Astrocyte (in vitro differentiated cells and primary cell): ENCODE data around the gene RFTN2. TPM values are rescaled to one million over a fixed set of nuclear protein-coding genes. Genes with fewer than 3 reads are reported as not detected.
"Not testable (repeated sequence)": the region's sequence is repeated elsewhere in the genome, so short reads cannot be mapped to it uniquely, and the experiment has no call there.

Source experiments
- DNase-seq: peaks from one replicate; pipeline ENCODE4 v3.0.0-alpha.2; 2010; ENCODE audit warnings: low read depth
- FAIRE-seq: peaks from 2 replicates; lab custom pipeline; 2011; peaks lifted over from hg19 to GRCh38; lab: Jason Lieb, UNC
- H2AFZ ChIP-seq: 2 replicates; pipeline ENCODE4 v1.6.0; 2012; ENCODE audit warnings: low read depth, low read length, inconsistent platforms
- H3K27ac ChIP-seq: 2 replicates; pipeline ENCODE4 v1.5.1; 2011; ENCODE audit warnings: low read depth, low read length, inconsistent platforms
- H3K27me3 ChIP-seq: 2 replicates; pipeline ENCODE4 v1.6.0; 2011; ENCODE audit warnings: low read length, inconsistent platforms; ENCODE audit not compliant: insufficient read depth
- H3K36me3 ChIP-seq: 2 replicates; pipeline ENCODE4 v1.5.1; 2011; ENCODE audit warnings: low read length, inconsistent platforms; ENCODE audit not compliant: insufficient read depth
- H3K4me1 ChIP-seq: 2 replicates; pipeline ENCODE4 v1.5.1; 2011; ENCODE audit warnings: low read length, inconsistent platforms; ENCODE audit not compliant: insufficient read depth
- H3K4me2 ChIP-seq: 2 replicates; pipeline ENCODE4 v1.6.0; 2012; ENCODE audit warnings: low read length, inconsistent platforms
- H3K4me3 ChIP-seq: 2 replicates; pipeline ENCODE4 v1.5.1; 2011; ENCODE audit warnings: low read depth, mild to moderate bottlenecking, low read length, inconsistent platforms; ENCODE audit not compliant: insufficient read depth
- H3K79me2 ChIP-seq: 2 replicates; pipeline ENCODE4 v1.6.0; 2012; ENCODE audit warnings: mild to moderate bottlenecking, low read length, inconsistent platforms; ENCODE audit not compliant: insufficient read depth
- H3K9ac ChIP-seq: 2 replicates; pipeline ENCODE4 v1.6.0; 2012; ENCODE audit warnings: mild to moderate bottlenecking, low read length, inconsistent platforms
- H3K9me3 ChIP-seq: 2 replicates; pipeline ENCODE4 v1.5.1; 2012; ENCODE audit warnings: low read depth, mild to moderate bottlenecking, low read length, inconsistent platforms; ENCODE audit not compliant: insufficient read depth
- H4K20me1 ChIP-seq: 2 replicates; pipeline ENCODE4 v1.6.0; 2012; ENCODE audit warnings: low read length, inconsistent platforms; ENCODE audit not compliant: insufficient read depth
- H3K27ac Mint-ChIP-seq: one replicate; pipeline ENCODE4 v1.8.0; 2021; ENCODE audit warnings: mild to moderate bottlenecking, mixed read lengths; ENCODE audit not compliant: unreplicated experiment
- H3K27me3 Mint-ChIP-seq: one replicate; pipeline ENCODE4 v1.8.0; 2021; ENCODE audit warnings: low read depth, mixed read lengths; ENCODE audit not compliant: unreplicated experiment
- H3K36me3 Mint-ChIP-seq: one replicate; pipeline ENCODE4 v1.8.0; 2021; ENCODE audit warnings: low read depth, mixed read lengths; ENCODE audit not compliant: unreplicated experiment
- H3K4me1 Mint-ChIP-seq: one replicate; pipeline ENCODE4 v1.8.0; 2021; ENCODE audit warnings: low read depth, mixed read lengths; ENCODE audit not compliant: unreplicated experiment
- H3K4me3 Mint-ChIP-seq: one replicate; pipeline ENCODE4 v1.8.0; 2021; ENCODE audit warnings: mild to moderate bottlenecking, moderate library complexity, mixed read lengths; ENCODE audit not compliant: unreplicated experiment
- H3K9me3 Mint-ChIP-seq: one replicate; pipeline ENCODE4 v1.8.0; 2021; ENCODE audit warnings: mild to moderate bottlenecking, mixed read lengths; ENCODE audit not compliant: unreplicated experiment
- CTCF ChIP-seq: IDR thresholded peaks from 2 replicates; pipeline ENCODE4 v1.5.1; 2011; ENCODE audit warnings: low read depth, mild to moderate bottlenecking, inconsistent platforms, low read length, moderate library complexity; ENCODE audit not compliant: insufficient read depth
- EZH2 ChIP-seq: IDR thresholded peaks from 2 replicates; pipeline ENCODE4 v1.6.1; 2012; ENCODE audit warnings: mild to moderate bottlenecking, low read length, inconsistent platforms; ENCODE audit not compliant: insufficient read depth
- total RNA-seq: library from RNA; stranded (reverse); gene quantifications from 2 replicates; pipeline ENCODE4 v1.2.1, GENCODE V29; 2021

RFTN2 gene
- total RNA-seq, 1 donor from 2014 or later: 7.1 TPM

GRCh38 chr2:197641666-197642065, 33.7 kb downstream of the RFTN2 start:
- H3K9me3 Mint-ChIP-seq: peaks cover 2% of the 10 kb centered on the region
- peaks cover 14% of the 10 kb centered on the region for H3K36me3 Mint-ChIP-seq
- Histone ChIP-seq H3K4me1 (no peaks in the 10 kb centered on the region), H3K4me3 (no peak overlapping the region), H3K27me3 (no peaks in the 10 kb centered on the region), H3K4me2 (no peak overlapping the region), H3K9me3 (no peaks in the 10 kb centered on the region), H3K27ac (no peak overlapping the region), H3K9ac (no peak overlapping the region), H2AFZ (no peak overlapping the region), H3K36me3 (no peaks in the 10 kb centered on the region), H3K79me2 (no peaks in the 10 kb centered on the region), H4K20me1 (no peaks in the 10 kb centered on the region)
- FAIRE-seq: no peak
- H3K4me3 Mint-ChIP-seq: no peak overlapping the region
- TF ChIP-seq EZH2 (no peak), CTCF (no peak)
- H3K27me3 Mint-ChIP-seq: no peaks in the 10 kb centered on the region
- DNase-seq: no peak
- H3K4me1 Mint-ChIP-seq: no peaks in the 10 kb centered on the region
- H3K27ac Mint-ChIP-seq: no peak overlapping the region

- not testable (repeated sequence) for H3K27ac ChIP-seq, H3K27me3 ChIP-seq, H3K9me3 Mint-ChIP-seq, H3K4me3 ChIP-seq, H3K4me1 Mint-ChIP-seq, H3K4me3 Mint-ChIP-seq, H3K9me3 ChIP-seq, H3K27me3 Mint-ChIP-seq, H4K20me1 ChIP-seq, H3K27ac Mint-ChIP-seq, FAIRE-seq, H3K4me1 ChIP-seq, H3K4me2 ChIP-seq, H3K36me3 ChIP-seq, H2AFZ ChIP-seq, H3K79me2 ChIP-seq, H3K9ac ChIP-seq, DNase-seq
- peaks cover 14% of the 10 kb centered on the region for H3K36me3 Mint-ChIP-seq
These were observed 34.7 kb downstream of the RFTN2 start for GRCh38 chr2:197640571-197641122.

- H3K4me3 Mint-ChIP-seq: no peak overlapping the region
- H3K27ac Mint-ChIP-seq: no peak overlapping the region
These were observed 42.2 kb downstream of the RFTN2 start for GRCh38 chr2:197633109-197633657.

More at GRCh38 chr2:197633109-197633657, 42.2 kb downstream of the RFTN2 start:
- Histone ChIP-seq H4K20me1 (no peaks in the 10 kb centered on the region), H3K36me3 (no peaks in the 10 kb centered on the region), H3K9me3 (no peaks in the 10 kb centered on the region), H3K27ac (no peak overlapping the region), H3K4me2 (no peak overlapping the region), H2AFZ (no peak overlapping the region), H3K9ac (no peak overlapping the region), H3K79me2 (no peaks in the 10 kb centered on the region), H3K27me3 (no peaks in the 10 kb centered on the region), H3K4me3 (no peak overlapping the region), H3K4me1 (no peaks in the 10 kb centered on the region)
- TF ChIP-seq EZH2: no peak
- TF ChIP-seq CTCF: no peak
- Mint-ChIP-seq H3K4me1 (peaks cover 4% of the 10 kb centered on the region), H3K27me3 (no peaks in the 10 kb centered on the region), H3K9me3 (no peaks in the 10 kb centered on the region), H3K36me3 (no peaks in the 10 kb centered on the region)
- FAIRE-seq: no peak
- DNase-seq: no peak
